HCT116 (cell line): ENCODE results near the gene THRA.

Experiments used
- CTCF ChIP-seq, 3 experiments: fragments of 200-600 bp in 1 of 3; sonication (generic) in 1 of 3; IDR thresholded peaks in 2 of 3; conservative IDR thresholded peaks in 1 of 3; 2 replicates each; pipeline ENCODE4 v1.5.1; 2012 to 2017; ENCODE audit warnings: low read depth in 2 of 3, low read length in 2 of 3, antibody characterized with exemption in 1 of 3, borderline replicate concordance in 1 of 3, control low read depth in 1 of 3, mild to moderate bottlenecking in 1 of 3, mixed read lengths in 1 of 3, mixed run types in 1 of 3, moderate library complexity in 1 of 3; ENCODE audit not compliant: insufficient read depth in 1 of 3
- POLR2A ChIP-seq: IDR thresholded peaks from 2 replicates; pipeline ENCODE4 v1.7.0; 2011; ENCODE audit warnings: borderline replicate concordance; ENCODE audit not compliant: insufficient read depth, insufficient read length; ENCODE audit errors: extremely low read depth
- POLR2AphosphoS5 ChIP-seq: IDR thresholded peaks from 2 replicates; pipeline ENCODE4 v1.6.1; 2011; ENCODE audit warnings: mild to moderate bottlenecking, low read depth, low read length, moderate library complexity
- SIN3A ChIP-seq: IDR thresholded peaks from 2 replicates; pipeline ENCODE4 v1.6.1; 2012; ENCODE audit warnings: low read depth
- ZBTB33 ChIP-seq: IDR thresholded peaks from 2 replicates; pipeline ENCODE4 v1.6.1; 2011; ENCODE audit warnings: mild to moderate bottlenecking, low read length, moderate library complexity; ENCODE audit not compliant: insufficient replicate concordance; ENCODE audit errors: extremely low read depth

GRCh38 chr17:40064971-40065768 is 2.4 kb downstream of the THRA start:
- no peak for TF ChIP-seq POLR2AphosphoS5
- TF ChIP-seq CTCF (IDR thresholded peaks at IDR 0.05 in 2 of 3, conservative IDR thresholded peaks at IDR 0.05 in 1 of 3; ENCODE audit: borderline replicate concordance in 1 of 3, insufficient read depth in 1 of 3, low read depth in 2 of 3, low read length in 2 of 3) = no peak
- no peak for TF ChIP-seq SIN3A
- no peak for TF ChIP-seq ZBTB33
- TF ChIP-seq POLR2A = no peak
